Right ventricle myocardium superior (tissue), 1 donor: ENCODE results near the gene SPATA6. TPM values are rescaled to one million over a fixed set of nuclear protein-coding genes. Genes with fewer than 3 reads are reported as not detected.
A peak's percentile ranks its signal among the peaks of the same experiment; 100 is the strongest.
"Not testable (repeated sequence)": the region's sequence is repeated elsewhere in the genome, so short reads cannot be mapped to it uniquely, and the experiment has no call there.

Experiments used
- ATAC-seq: fragments of 200-7000 bp; cut with Tn5 transposase; one replicate; pipeline ENCODE4 v1.9.1; 2020; ENCODE audit warnings: mild to moderate bottlenecking; ENCODE audit not compliant: poor library complexity
- DNase-seq: peaks from one replicate; pipeline ENCODE4 v3.0.0-alpha.2; 2020
- intact Hi-C: fragments of 100-400 bp; cut with DNase I; formaldehyde crosslinking; loops from one replicate; pipeline ENCODE4 v1.11.2; 2022
- total RNA-seq: library from RNA; stranded (reverse); fragmentation: NEBNext Ultra II Directional; extraction: Animal tissue kit (Norgen Biotek cat#: 25700); gene quantifications from one replicate; pipeline ENCODE4 v1.2.1, GENCODE V29; 2021
- donor health status: DM: no; HTN: yes; CAD: no; lungs with severe emphysema.

The SPATA6 gene
- total RNA-seq, 1 donor from 2014 or later, result 9.8 TPM

DNA sequence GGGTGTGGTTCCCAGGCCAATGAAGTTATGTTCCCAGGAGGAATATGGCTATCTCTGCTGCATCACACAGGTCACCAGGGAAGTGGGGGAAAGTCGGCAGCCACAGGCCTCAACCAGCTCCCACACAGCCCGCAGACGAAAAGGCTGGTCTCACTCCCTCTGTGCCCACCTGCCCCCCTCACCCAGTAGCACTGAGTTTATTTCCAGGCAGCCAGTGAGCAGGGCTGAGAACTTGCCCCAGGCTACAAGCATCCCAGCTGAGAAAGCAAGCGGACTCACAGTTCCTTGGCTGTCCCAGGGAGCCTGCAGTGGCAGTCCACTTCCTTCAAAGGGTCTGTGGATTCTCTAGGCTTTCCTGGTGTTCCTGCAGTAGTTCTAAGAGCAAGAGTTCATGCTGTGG lies 180.6 kb downstream of the SPATA6 start:
- intact Hi-C loops, result no loop called here
- no peak for DNase-seq
- no peak for ATAC-seq

DNA sequence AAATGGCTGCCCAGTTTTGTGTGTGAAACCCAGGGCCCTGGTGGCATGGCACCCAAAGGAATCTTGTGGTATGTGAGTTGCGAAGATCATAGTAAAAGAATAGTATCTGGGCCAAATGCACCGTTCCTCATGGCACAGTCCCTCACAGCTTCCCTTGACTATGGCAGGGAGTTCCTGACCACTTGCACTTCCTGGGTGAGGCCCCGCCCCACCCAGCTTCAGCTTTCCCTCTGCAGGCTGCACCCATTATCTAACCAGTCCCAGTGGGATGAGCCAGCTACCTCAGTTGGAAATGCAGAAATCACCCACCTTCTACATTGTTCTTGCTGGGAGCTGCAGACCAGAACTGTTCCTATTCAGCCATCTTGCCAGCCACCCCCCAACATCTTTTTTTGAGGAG lies 186.5 kb downstream of the SPATA6 start:
- no peak for DNase-seq
- intact Hi-C loops, result no loop called here
- ATAC-seq, result no peak

DNA sequence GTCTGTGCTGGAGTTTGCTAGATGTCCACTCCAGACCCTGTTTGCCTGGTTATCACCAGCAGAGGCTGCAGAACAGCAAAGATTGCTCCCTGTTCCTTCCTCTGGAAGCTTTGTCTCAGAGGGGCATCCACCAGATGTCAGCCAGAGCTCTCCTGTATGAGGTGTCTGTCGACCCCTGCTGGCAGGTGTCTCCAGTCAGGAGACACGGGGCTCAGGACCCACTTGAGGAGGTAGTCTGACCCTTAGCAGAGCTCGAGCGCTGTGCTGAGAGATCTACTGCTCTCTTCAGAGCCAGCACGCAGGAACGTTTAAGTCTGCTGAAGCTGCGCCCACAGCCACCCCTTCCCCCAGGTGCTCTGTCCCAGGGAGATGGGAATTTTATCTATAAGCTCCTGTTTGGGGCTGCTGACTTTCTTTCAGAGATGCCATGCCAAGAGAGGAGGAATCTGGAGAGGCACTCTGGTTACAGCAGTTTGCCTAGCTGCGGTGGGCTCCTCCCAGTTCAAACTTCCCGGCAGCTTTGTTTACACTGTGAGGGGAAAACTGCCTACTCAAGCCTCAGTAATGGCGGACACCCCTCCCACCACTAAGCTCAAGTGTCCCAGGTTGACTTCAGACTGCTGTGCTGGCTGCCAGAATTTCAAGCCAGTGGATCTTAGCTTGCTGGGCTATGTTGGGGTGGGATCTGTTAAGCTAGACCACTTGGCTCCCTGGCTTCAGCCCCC lies 187.1 kb downstream of the SPATA6 start:
- DNase-seq, ATAC-seq, intact Hi-C loops: not testable (repeated sequence)

DNA sequence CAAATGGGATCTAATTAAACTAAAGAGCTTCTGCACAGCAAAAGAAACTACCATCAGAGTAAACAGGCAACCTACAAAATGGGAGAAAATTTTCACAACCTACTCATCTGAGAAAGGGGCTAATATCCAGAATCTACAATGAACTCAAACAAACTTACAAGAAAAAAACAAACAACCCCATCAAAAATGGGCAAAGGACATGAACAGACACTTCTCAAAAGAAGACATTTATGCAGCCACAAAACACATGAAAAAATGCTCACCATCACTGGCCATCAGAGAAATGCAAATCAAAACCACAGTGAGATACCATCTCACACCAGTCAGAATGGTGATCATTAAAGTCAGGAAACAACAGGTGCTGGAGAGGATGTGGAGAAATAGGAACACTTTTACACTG lies 189.7 kb downstream of the SPATA6 start:
- intact Hi-C loops, ATAC-seq, DNase-seq: not testable (repeated sequence)

DNA sequence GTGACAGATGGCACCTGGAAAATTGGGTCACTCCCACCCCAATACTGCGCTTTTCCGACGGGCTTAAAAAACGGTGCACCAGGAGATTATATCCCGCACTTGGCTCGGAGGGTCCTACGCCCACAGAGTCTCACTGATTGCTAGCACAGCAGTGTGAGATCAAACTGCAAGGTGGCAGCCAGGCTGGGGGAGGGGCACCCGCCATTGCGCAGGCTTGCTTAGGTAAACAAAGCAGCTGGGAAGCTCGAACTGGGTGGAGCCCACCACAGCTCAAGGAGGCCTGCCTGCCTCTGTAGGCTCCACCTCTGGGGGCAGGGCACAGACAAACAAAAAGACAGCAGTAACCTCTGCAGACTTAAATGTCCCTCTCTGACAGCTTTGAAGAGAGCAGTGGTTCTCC lies 194.6 kb downstream of the SPATA6 start:
- intact Hi-C loops, ATAC-seq, DNase-seq: not testable (repeated sequence)

DNA sequence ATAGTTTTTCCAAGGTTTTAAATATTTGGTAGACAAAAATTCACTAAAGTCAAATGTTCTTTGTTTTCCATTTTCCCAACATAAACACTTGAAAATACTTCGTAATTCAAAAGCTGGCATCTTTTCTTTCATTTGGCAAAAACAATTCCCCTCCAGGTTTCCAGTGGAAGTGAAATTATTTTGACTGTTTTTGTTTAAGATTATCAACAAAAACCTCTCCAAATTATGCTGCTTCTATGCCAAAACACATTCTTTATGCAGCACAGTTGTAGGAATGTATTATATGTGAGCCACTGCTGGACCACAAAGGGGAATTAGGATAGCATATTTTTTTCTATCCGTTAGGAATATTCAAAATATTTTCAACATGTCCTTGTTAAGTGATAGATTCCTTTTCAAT lies 205.4 kb downstream of the SPATA6 start:
- intact Hi-C loops, result no loop called here
- DNase-seq, result no peak

DNA sequence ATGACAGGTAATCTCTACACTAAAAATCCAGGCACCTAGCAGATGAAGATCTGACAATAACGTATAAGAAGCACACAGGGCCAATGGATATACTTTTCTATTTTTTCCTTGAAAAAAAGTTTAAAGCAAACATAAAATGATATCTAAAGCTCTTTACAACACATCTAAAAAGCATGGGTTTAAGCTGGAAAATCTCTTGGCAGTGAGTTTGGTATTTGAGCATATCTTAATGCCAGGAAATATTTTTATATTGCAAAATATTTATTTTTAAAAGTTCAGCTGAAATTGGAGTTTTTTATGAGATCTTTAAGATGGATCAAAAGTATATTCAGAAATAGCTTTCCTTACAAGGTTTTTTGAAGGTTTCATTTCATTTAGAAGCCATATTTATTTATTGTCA lies 209.0 kb downstream of the SPATA6 start:
- ATAC-seq (no peak), DNase-seq (no peak)
- intact Hi-C loops, result no loop called here

More for the DNA sequence above, 205.4 kb downstream of the SPATA6 start:
- no peak for ATAC-seq

DNA sequence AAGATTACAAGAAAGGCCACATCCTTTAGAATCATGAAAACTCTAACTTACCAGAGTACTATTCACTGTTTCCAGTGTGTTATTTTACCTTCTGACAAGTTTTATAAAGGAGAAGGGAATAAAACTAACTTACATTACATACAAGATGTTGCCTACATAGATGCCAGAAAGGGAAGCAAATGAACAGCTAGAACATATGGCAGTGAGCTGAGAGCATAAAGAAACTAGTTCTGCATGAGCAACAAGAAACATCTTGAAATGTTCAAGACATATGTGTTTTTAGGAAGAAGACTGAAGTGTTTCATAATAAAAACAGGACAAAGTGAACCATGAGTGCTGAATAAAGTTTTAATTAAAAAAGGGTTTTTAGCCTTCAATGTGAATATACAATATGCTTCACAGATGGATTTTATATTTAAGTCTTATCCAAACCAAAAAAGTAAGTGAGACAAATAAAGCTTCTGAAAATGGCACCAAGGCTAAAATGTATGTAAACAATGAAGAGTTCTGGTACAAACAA lies 210.1 kb downstream of the SPATA6 start:
- no peak for ATAC-seq

DNA sequence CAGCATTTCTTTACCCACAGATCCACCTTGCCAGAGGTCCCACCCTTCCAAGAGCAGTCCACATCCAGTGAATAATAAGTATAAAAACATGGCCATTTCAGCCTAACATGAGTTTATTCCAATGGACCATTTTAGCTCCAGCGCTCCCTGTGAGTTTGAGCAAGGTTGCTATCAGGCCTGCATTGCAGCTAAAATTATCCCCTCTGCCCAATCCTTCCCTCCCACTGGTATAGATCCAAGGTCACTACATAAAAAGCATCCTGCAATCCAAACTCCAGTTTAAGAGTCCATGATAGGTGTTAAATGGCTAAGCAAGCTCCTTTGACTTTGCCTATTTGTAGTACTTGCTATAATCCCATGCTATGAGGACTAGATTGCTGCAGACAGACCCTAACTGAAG lies 213.9 kb downstream of the SPATA6 start:
- DNase-seq (no peak), ATAC-seq (peak; percentile 52)
- intact Hi-C loops, result no loop called here

More for the DNA sequence above, 210.1 kb downstream of the SPATA6 start:
- intact Hi-C loops, result no loop called here
- no peak for DNase-seq

DNA sequence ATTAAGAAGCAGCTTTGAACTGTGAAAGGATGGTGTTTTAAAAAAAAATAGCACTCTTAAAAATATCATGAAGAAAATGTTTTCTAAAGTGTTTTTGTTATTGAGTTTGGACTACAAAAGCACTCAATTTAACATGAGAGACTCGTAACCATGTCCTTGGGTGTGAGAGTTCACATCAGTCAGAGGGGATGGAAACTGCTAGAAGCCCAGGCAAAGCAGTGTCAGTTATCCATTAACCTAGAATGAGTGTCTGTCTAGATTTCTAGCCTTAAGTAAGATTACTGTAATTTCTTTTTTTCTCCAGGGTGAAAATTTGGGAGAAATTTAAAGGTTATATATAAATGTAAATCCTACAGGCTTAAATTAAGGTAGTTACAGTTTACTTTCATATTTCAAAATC lies 217.8 kb downstream of the SPATA6 start:
- intact Hi-C loops, result no loop called here
- ATAC-seq (no peak), DNase-seq (no peak)

DNA sequence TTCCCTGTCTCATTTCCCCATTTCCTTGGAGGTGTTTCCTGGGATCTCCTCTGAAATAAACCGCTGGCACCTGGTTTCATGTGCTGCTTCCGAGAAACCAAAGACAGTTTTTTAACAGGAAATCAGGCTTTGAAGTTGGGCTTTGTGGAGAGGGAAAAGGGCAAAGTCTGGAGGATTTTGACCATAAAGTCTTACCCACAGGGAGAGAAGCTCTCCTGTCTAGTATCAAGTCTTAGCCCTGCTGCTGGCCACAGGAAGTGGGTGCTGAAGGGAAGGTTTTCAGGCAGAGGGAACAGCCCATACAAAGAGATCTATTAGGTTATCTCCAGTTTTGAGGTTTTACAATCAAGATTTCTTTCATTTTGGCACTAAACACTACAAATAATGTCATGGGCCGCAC lies 220.2 kb downstream of the SPATA6 start:
- intact Hi-C loops, result no loop called here
- DNase-seq, result no peak
- no peak for ATAC-seq

DNA sequence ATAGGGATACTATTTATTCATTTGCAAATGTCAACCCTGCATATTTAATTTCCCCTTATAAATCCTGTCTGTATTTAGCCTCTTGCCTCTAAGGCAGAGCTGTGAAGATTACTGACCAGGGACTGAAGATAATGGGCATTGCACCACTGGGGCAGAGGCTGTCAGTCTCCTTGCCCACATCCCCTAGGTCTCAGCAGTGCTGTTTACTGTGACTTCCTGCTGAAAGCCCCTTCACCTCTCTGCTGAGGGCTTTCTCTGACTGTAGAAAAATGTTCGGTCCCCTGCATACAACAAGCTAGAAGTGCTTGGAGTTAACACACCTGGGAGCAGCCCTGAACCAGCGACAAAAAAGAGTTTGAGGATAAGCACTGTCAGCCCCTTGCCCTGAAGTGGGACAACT lies 220.7 kb downstream of the SPATA6 start:
- intact Hi-C loops, result no loop called here
- DNase-seq, result no peak
- no peak for ATAC-seq

DNA sequence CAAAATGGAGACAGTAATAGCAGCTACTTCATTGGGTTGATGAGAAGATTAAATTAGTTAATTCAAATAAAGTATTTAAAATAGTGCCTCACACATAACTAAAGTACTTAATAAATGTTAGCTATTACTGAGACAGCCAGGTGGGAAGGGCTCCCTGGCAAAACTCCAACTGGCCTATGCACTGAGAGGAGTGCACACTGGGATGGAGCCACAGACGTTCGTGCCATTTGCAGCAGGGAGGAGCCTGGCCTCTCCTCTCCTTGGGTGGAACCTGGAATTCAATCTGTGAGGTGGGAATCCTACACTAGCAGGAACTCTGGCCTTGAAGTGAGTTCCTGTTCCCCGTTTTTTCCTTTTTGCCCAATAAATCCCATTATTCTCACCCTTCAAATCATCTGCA lies 221.4 kb downstream of the SPATA6 start:
- no peak for DNase-seq
- intact Hi-C loops, result no loop called here
- ATAC-seq, result no peak

DNA sequence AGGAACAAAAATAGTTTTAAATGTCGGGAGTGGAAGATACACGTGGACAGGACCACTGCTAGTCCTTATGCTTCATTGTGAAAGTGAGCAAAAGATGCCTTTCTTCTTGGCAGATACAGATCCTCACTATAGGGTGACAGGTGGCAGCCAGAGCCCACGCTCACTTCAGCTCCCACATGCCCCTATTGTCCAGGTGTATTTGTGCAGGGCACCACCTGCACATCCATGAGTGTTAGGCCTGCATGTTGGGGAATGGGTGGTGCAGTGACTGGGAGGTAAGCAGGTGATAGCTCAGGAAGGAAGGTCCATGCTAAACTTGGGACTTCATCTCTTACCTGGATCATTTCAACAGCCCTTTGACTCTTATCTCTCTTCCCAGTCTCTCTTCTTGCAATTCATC lies 222.1 kb downstream of the SPATA6 start:
- intact Hi-C loops, result no loop called here
- DNase-seq (no peak), ATAC-seq (no peak)

DNA sequence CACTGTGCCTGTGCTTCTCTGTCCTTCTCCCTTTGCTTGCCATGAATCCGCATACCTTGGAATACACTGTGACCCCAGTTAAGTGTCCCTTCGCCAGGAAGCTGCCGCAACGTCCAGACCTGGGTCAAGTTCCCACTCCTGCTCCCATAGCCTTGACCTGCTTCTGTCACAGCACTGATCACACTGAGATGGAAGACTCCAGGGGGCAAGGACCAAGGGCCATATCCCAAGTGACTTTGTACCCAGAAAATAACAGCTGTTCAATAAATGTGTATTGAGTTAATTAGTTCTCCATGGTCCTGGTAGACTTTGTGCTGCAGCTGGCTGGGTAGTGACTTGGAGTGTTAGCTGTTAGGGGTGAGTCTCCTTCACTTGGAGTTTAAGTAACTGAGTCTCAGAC lies 223.6 kb downstream of the SPATA6 start:
- no peak for ATAC-seq

DNA sequence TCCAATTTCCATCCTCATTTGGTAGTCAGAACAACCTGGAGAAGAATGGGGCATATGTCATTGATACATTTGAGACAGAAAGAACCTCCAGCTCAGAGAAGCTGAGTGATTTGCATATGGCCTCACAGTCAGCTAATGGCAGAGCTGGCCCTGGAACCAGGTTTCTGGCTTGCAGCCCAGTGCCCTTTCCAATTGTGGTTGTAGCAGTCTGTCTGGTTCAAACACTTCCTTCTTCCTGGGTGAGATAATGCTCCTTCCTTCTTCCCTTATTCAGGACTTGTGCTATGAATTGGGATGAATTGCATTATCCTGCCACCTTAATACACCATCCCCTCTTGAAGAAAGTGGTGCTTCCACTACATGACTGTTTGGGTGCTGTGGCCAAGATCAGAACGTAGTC lies 225.3 kb downstream of the SPATA6 start:
- DNase-seq, result peak; percentile 82
- intact Hi-C loops, result no loop called here
- ATAC-seq, result peak; percentile 82

More for the DNA sequence above, 223.6 kb downstream of the SPATA6 start:
- intact Hi-C loops, result no loop called here
- no peak for DNase-seq

Other genes with a start within 250 kb of the SPATA6 start
- 0.13 TPM for gene SLC5A9, start 249.5 kb downstream of the SPATA6 start, total RNA-seq